NB4 (cell line): ENCODE data around the gene MPLKIP.
"Not testable (repeated sequence)": the region's sequence is repeated elsewhere in the genome, so short reads cannot be mapped to it uniquely, and the experiment has no call there.

Experiments
- POLR2A ChIP-seq: IDR thresholded peaks from 2 replicates; pipeline ENCODE4 v1.6.1; 2011; ENCODE audit warnings: mild to moderate bottlenecking; ENCODE audit not compliant: insufficient read length; ENCODE audit errors: extremely low read depth
- TF ChIP-seq, protein P1 (sequence below): IDR thresholded peaks from 2 replicates; pipeline ENCODE4 v1.6.1; 2011; ENCODE audit warnings: low read depth, low read length
- TF ChIP-seq, protein P2 (sequence below): IDR thresholded peaks from one replicate; pipeline ENCODE4 v1.5.1; 2012; ENCODE audit warnings: low read depth, low read length

DNA sequence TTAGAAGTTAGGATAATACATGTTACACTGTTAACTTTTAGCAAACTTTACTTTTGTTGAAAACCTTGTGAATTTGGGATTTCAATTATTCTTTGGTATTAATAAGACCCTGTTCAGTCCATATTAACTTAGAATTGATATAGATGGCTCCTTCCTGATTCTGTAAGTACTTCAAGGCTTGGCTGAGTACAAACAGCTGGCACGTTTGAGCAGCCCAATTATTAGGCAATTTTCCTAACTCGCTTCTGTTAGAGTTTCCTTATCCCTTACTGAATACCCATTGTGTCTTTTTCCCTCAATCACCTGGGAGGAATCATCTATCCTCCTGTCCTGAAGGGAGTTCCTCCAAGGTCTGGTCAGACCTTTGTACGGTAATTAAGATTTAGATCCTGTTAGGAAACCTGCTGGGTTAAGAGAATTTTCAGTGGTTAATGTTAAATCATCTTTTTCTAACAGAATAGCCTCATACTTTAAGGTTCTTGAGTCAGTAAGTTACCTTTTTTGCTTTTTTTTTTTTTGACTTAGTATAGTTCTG, 11.2 kb upstream of the MPLKIP start:
- TF ChIP-seq, protein P1, sequence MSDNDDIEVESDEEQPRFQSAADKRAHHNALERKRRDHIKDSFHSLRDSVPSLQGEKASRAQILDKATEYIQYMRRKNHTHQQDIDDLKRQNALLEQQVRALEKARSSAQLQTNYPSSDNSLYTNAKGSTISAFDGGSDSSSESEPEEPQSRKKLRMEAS = not testable (repeated sequence)
- TF ChIP-seq, protein P2, sequence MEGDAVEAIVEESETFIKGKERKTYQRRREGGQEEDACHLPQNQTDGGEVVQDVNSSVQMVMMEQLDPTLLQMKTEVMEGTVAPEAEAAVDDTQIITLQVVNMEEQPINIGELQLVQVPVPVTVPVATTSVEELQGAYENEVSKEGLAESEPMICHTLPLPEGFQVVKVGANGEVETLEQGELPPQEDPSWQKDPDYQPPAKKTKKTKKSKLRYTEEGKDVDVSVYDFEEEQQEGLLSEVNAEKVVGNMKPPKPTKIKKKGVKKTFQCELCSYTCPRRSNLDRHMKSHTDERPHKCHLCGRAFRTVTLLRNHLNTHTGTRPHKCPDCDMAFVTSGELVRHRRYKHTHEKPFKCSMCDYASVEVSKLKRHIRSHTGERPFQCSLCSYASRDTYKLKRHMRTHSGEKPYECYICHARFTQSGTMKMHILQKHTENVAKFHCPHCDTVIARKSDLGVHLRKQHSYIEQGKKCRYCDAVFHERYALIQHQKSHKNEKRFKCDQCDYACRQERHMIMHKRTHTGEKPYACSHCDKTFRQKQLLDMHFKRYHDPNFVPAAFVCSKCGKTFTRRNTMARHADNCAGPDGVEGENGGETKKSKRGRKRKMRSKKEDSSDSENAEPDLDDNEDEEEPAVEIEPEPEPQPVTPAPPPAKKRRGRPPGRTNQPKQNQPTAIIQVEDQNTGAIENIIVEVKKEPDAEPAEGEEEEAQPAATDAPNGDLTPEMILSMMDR = not testable (repeated sequence)
- TF ChIP-seq POLR2A = not testable (repeated sequence)
